ENCODE measurements around the gene ZKSCAN4. TPM values are rescaled to one million over a fixed set of nuclear protein-coding genes. Genes with fewer than 3 reads are reported as not detected.

Gene ZKSCAN4
- total RNA-seq, 2 donors from 2014 or later, result 2.3 to 3.1 TPM

- intact Hi-C loops (cut with DNase I), result no loop called here
- ATAC-seq (no peak), DNase-seq (no peak)
Observed at GRCh38 chr6:28215425-28215824, 36.6 kb downstream of the ZKSCAN4 start.

GRCh38 chr6:28213213-28213523, 38.9 kb downstream of the ZKSCAN4 start:
- ATAC-seq (no peak), DNase-seq (no peak)
- intact Hi-C loops (cut with DNase I), result no loop called here

- intact Hi-C loops (cut with DNase I), result no loop called here
Observed at GRCh38 chr6:28212510-28213212, 39.4 kb downstream of the ZKSCAN4 start.

GRCh38 chr6:28211840-28212509, 40.1 kb downstream of the ZKSCAN4 start:
- DNase-seq (no peak), ATAC-seq (no peak)
- intact Hi-C loops (cut with DNase I), result no loop called here

More at GRCh38 chr6:28212510-28213212, 39.4 kb downstream of the ZKSCAN4 start:
- ATAC-seq, result peak in 1 of 2 donors; percentile 86
- DNase-seq, result no peak

- intact Hi-C loops (cut with DNase I), result no loop called here
- ATAC-seq (no peak), DNase-seq (no peak)
Observed at GRCh38 chr6:28209753-28210535, 42.1 kb downstream of the ZKSCAN4 start.

- DNase-seq (no peak), ATAC-seq (no peak)
- intact Hi-C loops (cut with DNase I), result no loop called here
Observed at GRCh38 chr6:28208111-28208659, 43.9 kb downstream of the ZKSCAN4 start.

- peak in 1 of 2 donors; percentile 47 for ATAC-seq
- intact Hi-C loops (cut with DNase I), result no loop called here
- no peak for DNase-seq
Observed at GRCh38 chr6:28207510-28208110, 44.5 kb downstream of the ZKSCAN4 start.

- ATAC-seq, result no peak
- intact Hi-C loops (cut with DNase I), result no loop called here
- DNase-seq, result no peak
Observed at GRCh38 chr6:28206928-28207509, 45.0 kb downstream of the ZKSCAN4 start.

- intact Hi-C loops (cut with DNase I), result no loop called here
- no peak for ATAC-seq
- no peak for DNase-seq
Observed at GRCh38 chr6:28206527-28206926, 45.5 kb downstream of the ZKSCAN4 start.

GRCh38 chr6:28205879-28206278, 46.2 kb downstream of the ZKSCAN4 start:
- ATAC-seq, result no peak

GRCh38 chr6:28203201-28203600, 48.9 kb downstream of the ZKSCAN4 start:
- intact Hi-C loops (cut with DNase I), result no loop called here
- no peak for ATAC-seq
- no peak for DNase-seq

More at GRCh38 chr6:28205879-28206278, 46.2 kb downstream of the ZKSCAN4 start:
- DNase-seq, result no peak
- intact Hi-C loops (cut with DNase I), result no loop called here

- ATAC-seq, result no peak
- intact Hi-C loops (cut with DNase I), result no loop called here
- no peak for DNase-seq
Observed at GRCh38 chr6:28200020-28200419, 52.0 kb downstream of the ZKSCAN4 start.

Other genes with a start within 250 kb of the ZKSCAN4 start
- under 1 TPM; 0.24 to 0.44 TPM for gene ZNF165, start 171.7 kb downstream of the ZKSCAN4 start, total RNA-seq
- 1 to 10 TPM; 2.4 TPM for gene ZSCAN16, start 127.7 kb downstream of the ZKSCAN4 start, total RNA-seq
- gene ZKSCAN8, start 110.4 kb downstream of the ZKSCAN4 start, total RNA-seq, result 10 to 100 TPM; 10.8 to 15.8 TPM
- gene ZSCAN9, start 27.0 kb downstream of the ZKSCAN4 start, total RNA-seq, result 1 to 10 TPM; 9.2 to 9.6 TPM
- gene NKAPL, start 7.0 kb upstream of the ZKSCAN4 start, total RNA-seq, result 1 to 10 TPM; 5.4 to 6.1 TPM
- 10 to 100 TPM in 1 of 2 donors, 1 to 10 TPM in 1; 8.8 to 11.9 TPM for gene ZSCAN26, start 14.9 kb upstream of the ZKSCAN4 start, total RNA-seq
- 1 to 10 TPM; 2.7 TPM for gene PGBD1, start 29.3 kb upstream of the ZKSCAN4 start, total RNA-seq
- gene ZSCAN31, start 83.9 kb upstream of the ZKSCAN4 start, total RNA-seq, result 10 to 100 TPM in 1 of 2 donors, 1 to 10 TPM in 1; 8.4 to 11.4 TPM
- 1 to 10 TPM; 3.2 to 4.6 TPM for gene ZKSCAN3, start 97.7 kb upstream of the ZKSCAN4 start, total RNA-seq
- 1 to 10 TPM; 2.6 to 3.7 TPM for gene ZSCAN12, start 147.5 kb upstream of the ZKSCAN4 start, total RNA-seq
- 1 to 10 TPM; 1.1 to 1.2 TPM for gene ZSCAN23, start 191.2 kb upstream of the ZKSCAN4 start, total RNA-seq